ENCODE data around the gene PDCD4. TPM values are rescaled to one million over a fixed set of nuclear protein-coding genes. Genes with fewer than 3 reads are reported as not detected.

PDCD4 gene
- total RNA-seq, 1 experiment from 2014 or later: 20.0 TPM

DNA sequence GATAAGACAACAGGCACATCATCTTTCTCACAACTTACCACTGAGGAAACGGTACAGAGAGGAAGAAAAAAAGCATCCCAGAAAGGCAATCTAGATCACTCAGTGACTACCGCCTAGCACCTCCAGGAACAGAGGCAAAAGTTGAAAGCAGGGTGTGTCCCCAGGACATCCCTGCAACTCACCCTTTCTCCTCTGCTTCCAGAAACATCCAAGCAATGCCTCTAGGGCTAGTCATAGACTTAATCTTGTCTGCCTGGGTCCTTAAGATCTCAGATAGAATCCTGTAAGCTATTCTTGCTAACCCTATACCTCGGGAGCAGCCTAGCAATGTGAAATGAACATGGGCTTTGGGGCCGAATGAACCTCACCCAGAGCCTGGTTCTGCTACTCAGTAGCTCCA is 18.8 kb upstream of the PDCD4 start:
- no peaks in the 10 kb centered on the region for H3K36me3 ChIP-seq
- DNase-seq: no peak
- no peaks in the 10 kb centered on the region for H3K9me3 ChIP-seq
- no peak overlapping the region for H3K4me3 ChIP-seq
- no peaks in the 10 kb centered on the region; the same call in 1 of the 2 replicates for H3K27me3 ChIP-seq

DNA sequence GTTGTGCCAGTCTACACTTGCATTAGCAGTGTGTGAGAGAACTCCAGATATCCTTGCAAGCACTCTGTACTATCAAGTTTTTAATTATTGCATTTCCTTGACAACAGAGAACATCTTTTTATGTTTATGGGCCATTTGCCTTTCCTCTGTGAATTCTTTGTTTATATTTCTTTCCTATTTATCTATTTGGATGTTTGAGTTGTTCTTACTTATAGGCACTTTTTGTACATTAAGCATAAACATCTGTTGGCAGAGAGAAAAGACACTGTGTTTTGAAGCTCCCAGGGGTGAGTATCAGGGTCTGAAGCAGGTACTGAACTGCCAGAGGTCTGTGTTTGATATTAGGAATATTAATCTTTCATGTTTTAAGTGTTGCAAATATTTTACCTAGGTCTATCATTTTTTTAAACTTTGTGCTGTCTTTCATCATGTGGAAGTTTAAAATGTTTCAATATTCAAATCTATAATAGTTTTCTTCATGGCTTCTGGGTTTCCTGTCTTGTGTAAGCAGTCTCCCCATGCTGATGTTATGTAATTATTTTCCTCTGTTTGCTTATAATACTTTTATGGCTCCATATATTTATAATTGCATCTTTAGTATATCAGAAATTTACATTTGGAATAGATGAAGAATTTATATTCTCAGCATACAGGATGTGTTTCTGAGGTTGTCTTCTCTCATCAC is 17.7 kb upstream of the PDCD4 start:
- Histone ChIP-seq H3K27me3 (no peaks in the 10 kb centered on the region; the same call in 1 of the 2 replicates), H3K4me3 (no peak overlapping the region), H3K9me3 (no peaks in the 10 kb centered on the region), H3K36me3 (no peaks in the 10 kb centered on the region)
- DNase-seq: no peak

DNA sequence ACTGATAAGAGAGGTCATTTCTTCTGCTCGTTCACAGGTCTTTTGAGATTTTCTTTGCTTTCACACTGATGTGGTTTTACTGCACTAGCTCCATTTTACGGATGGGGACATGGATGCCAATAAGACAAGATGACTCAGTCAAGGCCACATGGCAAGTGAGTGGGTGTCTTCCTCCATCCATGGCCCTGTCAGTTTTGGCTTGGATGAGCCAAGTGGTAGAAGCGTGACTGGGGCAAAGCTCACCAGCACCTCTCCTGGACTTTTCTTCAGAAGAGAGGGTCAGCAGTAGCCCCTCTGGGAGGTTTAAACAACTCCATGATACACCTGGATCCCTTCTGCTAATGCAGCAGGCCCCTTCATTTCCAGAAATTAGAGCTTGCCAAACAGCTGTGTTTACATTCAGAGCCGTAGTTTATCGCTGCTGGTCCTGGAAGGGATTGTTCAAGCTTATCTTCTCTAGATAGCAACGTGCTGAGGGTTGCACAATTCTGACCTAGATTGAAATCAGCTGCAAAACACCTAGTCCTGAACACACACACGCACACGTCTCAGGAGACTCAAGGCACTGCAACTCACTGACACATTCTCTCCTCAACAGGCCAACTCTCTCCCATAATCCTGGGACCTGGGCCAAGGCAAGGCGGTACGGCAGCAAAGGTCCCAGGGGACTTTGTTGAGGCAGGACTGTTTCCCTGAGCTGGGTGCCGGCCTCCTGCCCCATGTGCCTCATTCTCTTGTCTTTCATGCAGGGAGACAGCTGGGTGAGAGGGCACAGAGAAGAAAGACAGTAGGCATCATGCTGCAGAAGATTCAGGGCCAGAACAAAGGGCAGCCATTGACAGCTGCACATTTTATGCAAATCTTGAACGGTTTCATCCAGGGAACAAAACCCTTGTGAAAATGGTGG is 14.2 kb upstream of the PDCD4 start:
- no peaks in the 10 kb centered on the region; the same call in 1 of the 2 replicates for H3K27me3 ChIP-seq
- DNase-seq: no peak
- H3K9me3 ChIP-seq: no peaks in the 10 kb centered on the region
- no peak overlapping the region for H3K4me3 ChIP-seq
- H3K36me3 ChIP-seq: no peaks in the 10 kb centered on the region

DNA sequence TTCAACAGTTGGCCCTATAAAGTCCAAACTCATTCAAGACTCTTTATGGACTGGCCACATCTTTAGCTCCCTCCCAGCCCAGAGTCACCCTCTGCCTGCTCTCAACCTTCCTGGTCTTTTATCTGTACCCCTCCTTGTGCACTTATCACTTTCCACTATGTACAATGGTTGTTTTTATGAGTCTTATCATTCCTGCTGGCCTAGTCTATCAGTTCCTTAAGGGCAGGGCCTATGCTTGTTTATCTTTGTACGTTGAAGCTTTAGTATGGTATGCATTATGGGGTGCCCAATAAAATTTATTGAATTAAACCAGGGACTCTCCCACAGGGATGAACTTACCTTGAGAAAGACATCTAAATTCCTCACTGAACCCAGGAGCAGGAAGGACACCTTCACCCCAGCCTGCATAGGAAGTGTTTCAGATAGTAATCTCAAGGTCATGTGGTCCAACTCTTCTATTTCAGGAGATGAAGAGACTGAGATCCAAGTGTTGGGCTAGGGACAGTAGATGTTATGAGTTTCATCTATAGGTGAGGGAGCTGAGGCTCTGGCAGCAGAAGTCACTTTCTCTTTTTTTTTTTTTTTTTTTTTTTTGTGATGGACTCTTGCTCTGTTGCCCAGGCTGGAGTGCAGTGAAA is 13.3 kb upstream of the PDCD4 start:
- Histone ChIP-seq H3K4me3 (no peak overlapping the region), H3K36me3 (no peaks in the 10 kb centered on the region), H3K9me3 (no peaks in the 10 kb centered on the region), H3K27me3 (no peaks in the 10 kb centered on the region; the same call in 1 of the 2 replicates)
- DNase-seq: no peak

DNA sequence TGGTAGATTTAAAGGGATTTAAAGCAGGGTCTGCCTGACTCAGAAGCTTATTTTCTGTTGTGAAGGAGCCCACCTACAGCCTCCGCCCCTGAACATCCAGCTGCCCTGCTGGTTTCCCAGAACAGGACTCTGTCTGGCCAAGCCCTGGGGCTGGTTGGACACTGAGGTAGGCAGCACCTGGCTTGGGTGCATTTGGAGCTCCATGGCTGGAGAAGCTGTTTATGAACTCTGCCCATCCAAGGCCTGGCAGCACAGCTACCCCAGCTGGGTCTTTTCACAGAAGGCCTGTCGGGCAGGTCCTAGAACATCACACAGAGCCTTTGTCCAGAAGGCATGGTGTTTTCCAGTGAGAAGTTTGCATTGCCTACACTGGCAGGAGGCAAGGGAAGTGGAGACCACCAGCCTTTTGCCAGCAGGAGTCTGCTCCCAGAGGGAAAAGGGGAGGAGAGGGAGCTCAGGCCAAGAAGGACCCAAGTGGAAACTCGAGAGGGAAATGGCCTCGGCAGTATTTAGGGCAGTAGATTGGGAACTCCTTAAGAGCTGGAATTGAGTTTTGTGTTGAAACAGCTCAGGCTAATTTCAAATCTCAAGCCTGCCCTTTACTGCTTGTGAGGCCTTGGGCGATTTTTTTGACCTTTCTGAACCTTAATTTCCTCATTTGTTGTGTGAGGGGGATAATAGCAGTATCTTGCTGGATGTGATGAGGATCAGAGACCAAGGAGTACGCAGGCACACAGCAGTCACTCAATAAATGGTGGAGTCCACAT is 12.3 kb upstream of the PDCD4 start:
- Histone ChIP-seq H3K9me3 (no peaks in the 10 kb centered on the region), H3K4me3 (no peak overlapping the region), H3K36me3 (no peaks in the 10 kb centered on the region), H3K27me3 (no peaks in the 10 kb centered on the region)
- DNase-seq: no peak

DNA sequence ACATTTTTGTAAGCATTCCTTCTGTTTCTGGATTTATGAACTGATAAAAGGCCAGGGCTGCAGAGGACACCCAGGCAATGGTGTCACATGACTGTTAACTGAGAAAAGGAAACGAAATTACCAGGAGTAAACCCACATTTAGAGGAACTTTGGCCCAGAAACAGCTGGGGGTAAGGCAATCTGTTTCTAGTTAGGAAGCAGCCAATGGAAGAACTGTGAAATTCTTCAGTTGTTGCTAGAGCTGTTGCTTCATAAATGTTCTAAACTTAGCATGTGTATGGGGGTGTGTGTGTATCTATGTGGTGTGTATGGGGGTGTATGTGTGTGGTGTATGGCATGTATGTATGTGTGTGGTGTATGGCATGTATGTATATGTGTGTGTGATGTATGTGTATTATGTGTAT is 11.8 kb upstream of the PDCD4 start:
- no peaks in the 10 kb centered on the region for H3K27me3 ChIP-seq
- no peaks in the 10 kb centered on the region for H3K36me3 ChIP-seq
- no peaks in the 10 kb centered on the region for H3K9me3 ChIP-seq
- no peak overlapping the region for H3K4me3 ChIP-seq
- DNase-seq: no peak

DNA sequence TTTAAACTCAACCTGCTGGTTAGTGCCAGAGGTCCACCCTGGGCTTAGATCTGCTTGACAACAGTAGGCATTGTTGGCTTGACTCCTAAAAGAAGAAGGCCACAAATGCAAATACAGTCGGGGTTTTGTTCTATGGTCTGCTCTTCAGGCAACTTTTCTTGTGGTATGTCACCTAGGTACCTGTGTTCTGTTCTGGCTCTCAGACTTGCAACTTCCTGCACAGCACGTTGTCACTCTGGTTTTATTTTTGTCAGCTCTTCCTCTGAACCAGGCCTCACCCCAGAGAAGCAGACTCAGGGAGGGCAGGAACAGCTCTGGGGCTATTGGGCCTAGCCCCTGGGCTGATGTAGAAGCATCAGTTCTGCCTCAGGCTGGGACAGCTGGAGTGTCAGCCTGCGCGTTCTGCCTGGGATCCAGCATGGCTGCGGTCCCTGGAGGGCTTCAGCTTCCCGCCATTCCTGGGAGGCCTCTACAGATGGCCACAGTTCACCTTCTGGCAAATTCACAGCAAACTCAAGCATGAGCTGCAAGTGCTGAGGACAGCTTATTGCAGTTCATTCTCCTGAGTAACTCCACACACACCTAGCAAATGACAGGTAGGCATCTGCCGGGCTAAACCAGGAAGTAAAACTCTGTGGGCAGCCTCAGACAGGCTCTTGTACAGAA is 11.0 kb upstream of the PDCD4 start:
- Histone ChIP-seq H3K4me3 (no peak overlapping the region), H3K9me3 (no peaks in the 10 kb centered on the region), H3K27me3 (no peaks in the 10 kb centered on the region), H3K36me3 (no peaks in the 10 kb centered on the region)
- no peak for DNase-seq

DNA sequence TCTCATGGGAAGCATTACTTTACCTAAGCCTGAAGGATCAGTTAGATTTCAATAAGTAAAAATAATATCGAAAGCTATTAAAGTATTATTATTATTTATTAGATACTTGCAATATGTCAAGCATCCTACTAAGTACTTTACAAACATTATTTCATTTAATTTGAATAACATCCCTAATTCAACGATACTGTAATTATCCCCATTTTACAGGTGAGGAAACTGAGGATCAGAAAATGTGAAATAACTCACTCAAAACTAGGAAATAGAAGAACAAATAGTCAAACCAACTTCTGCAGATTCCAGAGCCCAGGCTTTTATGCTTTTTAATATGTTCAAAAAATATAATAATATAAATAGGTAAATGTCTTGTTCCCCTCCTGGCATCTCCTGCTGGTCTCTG is 10.3 kb upstream of the PDCD4 start:
- no peak for DNase-seq
- H3K9me3 ChIP-seq: no peaks in the 10 kb centered on the region

DNA sequence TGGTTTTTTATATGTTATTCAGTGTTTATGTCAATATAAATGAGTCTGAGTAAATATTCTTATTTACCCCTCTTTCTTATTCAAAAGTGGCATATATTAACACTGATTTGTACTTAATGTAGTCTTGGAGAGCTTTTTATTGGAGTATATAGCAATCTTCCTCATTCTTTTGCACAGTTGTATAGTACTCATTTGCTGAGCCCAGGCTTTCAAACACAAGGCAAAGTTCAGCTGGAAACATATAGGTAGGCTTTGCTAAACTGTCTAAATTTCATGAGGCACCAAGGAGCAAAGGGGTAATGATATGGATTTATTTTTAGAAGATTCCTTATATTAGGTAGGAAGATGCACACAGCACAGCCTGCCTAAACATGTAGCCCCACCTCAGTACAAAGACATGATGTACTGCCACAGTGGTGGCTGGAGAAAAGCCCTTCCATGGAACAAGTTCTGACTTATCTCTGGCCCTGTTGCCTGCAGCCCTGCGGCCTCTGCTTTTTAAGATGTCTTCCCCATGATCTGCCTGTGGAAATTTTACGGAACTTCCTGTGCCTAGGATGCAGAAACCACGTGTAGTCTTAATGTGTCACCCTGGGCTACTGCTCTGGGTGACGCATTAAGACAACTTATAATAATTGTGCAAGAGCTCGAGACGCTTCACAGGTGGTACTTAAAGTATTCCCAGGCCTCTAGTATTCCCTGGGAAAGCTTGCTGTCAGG is 9.6 kb upstream of the PDCD4 start:
- no peaks in the 10 kb centered on the region for H3K36me3 ChIP-seq
- H3K4me3 ChIP-seq: no peak overlapping the region
- no peaks in the 10 kb centered on the region for H3K27me3 ChIP-seq
- DNase-seq: no peak
- no peaks in the 10 kb centered on the region for H3K9me3 ChIP-seq

More for the DNA sequence above, 10.3 kb upstream of the PDCD4 start:
- Histone ChIP-seq H3K27me3 (no peaks in the 10 kb centered on the region), H3K4me3 (no peak overlapping the region), H3K36me3 (no peaks in the 10 kb centered on the region)

DNA sequence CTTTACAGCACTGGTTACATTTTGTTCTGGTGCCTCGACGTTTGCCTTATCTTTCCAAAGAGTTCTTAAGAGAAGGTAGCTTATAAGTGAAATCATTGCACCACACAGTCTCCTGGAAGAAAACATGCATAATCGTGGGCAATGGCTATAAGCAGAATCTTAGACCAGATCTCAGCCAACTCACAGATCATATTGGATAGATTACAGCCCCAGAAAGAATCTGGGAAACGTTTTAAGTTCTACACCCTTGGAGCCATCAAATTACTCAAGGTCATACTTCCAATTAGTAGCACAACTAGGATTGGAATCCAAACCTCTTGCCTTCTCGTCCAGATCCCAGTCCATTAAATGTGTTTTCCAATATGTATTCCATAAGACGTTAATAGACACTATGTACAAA is 8.8 kb upstream of the PDCD4 start:
- no peak for DNase-seq
- Histone ChIP-seq H3K36me3 (no peaks in the 10 kb centered on the region), H3K27me3 (no peaks in the 10 kb centered on the region), H3K4me3 (no peak overlapping the region), H3K9me3 (no peaks in the 10 kb centered on the region)

DNA sequence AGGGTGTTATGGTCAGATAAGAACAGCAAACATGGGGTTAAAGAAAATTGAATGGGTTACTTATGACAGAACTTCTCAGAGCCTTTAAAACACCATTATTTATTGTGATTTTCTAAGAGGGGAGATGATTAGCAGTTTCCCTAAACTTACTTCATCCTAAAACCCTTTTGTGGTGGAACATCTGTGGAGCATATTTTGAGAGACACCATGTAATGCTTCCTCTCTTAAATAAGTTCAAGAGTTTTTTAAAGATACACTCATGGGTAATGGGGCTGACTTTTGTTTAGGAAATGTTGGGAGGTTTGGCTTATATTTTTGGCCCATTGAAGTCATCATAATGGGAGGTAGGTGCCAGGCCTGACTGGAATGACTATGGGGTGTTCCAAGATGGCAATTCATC is 8.4 kb upstream of the PDCD4 start:
- DNase-seq: no peak
- Histone ChIP-seq H3K4me3 (no peak overlapping the region), H3K9me3 (no peaks in the 10 kb centered on the region), H3K27me3 (no peaks in the 10 kb centered on the region), H3K36me3 (no peaks in the 10 kb centered on the region)

DNA sequence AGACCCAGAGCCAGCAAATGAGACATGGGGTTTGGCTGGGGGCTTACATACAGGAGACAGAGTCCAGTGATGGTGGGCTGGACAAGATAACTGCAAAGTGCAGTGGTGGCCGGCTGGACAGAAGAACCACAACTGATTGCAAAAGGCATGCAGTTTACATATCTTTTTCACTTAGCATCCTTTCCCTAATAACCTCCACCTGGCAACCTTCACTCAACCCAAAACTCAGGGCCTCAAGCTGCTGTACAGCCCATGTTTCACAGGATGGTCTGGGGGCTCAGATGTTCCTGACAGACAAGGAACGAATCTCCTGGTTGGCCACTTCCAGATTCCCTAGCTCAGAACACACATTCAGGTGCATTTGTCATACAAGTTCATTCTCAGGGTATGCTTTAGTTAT is 7.8 kb upstream of the PDCD4 start:
- no peak for DNase-seq
- Histone ChIP-seq H3K27me3 (no peaks in the 10 kb centered on the region), H3K4me3 (no peak overlapping the region), H3K36me3 (no peaks in the 10 kb centered on the region), H3K9me3 (no peaks in the 10 kb centered on the region)

DNA sequence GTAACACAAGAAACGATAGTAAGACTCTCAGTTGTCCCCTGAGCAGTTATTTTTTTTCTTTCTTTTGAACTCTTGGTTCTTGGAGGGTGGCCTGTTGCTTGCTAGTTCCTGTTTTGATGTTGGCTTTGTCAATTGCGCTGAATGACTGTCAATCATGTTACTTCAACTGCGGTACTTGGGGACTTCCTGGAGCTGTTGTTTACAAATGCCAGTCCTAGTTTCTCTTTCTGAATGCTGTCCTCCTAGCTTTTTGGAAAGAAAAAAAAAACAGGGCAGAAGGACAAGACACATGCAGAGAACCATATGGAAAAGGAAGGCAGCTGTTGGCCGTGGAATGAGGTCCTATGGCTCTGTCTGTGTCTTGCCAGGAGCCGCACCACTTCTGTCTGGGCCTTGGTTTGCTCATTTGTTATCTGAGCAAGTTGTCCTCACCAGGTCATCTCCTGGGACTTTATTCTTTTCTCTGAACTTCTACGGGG is 7.0 kb upstream of the PDCD4 start:
- no peaks in the 10 kb centered on the region for H3K36me3 ChIP-seq
- no peaks in the 10 kb centered on the region for H3K9me3 ChIP-seq
- H3K4me3 ChIP-seq: no peak overlapping the region
- H3K27me3 ChIP-seq: no peaks in the 10 kb centered on the region
- no peak for DNase-seq

DNA sequence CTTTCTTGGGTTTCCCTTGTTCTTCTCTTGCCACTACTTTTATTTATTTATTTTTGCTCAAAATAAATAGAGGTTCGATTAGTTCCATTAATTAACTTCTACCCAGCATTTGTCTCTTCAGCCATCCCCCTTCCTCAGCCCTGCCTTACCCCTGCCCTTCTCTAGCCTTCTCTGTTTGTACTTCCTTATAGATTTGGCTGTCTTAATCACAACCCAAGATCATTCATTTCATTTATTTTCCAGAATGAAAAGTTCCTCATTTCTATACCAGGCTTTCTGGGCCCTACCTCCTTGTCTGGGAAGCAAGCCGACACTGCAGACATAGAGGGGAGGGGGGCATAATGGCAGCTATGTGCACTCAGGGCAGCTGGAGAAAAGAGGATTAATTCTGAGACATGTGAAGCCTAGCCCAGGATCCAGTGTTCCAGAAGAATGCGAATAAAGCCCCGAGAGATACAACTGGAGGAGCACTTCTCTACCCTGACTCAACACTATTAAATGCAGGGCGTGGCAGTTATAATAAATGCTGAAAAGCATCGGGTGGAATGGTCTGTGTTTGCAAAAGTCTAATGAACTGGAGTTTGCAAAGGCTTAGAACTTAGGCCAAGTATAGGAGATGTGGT is 6.4 kb upstream of the PDCD4 start:
- Histone ChIP-seq H3K4me3 (no peak overlapping the region), H3K36me3 (no peaks in the 10 kb centered on the region), H3K27me3 (no peaks in the 10 kb centered on the region), H3K9me3 (no peaks in the 10 kb centered on the region)
- DNase-seq: peak; percentile 66

DNA sequence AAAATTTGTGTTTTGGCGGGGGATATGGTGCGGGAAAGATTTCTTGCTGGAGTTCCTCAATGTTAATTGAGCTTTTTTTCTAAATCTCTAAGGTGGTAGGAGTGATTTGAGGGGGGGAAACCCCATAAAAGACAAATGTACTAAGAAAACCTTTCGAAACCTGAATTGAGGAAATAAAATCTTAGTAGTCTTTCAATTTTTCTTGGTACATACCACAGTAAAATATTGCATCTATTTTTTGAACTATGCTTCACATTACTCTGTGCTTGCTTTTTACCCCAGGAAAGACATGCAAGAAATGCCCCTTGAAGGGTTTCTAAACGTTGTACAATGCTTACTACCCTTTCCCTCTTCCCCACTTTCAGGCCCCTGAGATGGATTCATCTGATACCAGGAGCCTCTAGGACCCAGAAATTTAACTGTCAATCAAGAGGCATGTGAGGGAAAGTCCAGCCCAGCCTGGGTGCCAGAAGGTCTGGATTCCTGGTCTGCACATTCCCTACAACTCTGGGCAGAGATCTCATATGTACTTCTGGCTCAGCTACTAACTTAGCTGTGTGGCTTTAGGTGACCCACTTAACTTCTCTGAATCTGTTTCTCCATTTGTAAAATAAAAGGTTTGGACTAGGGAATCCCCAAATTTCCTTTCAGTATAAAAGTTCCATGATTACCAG is 5.8 kb upstream of the PDCD4 start:
- Histone ChIP-seq H3K36me3 (no peaks in the 10 kb centered on the region), H3K27me3 (no peaks in the 10 kb centered on the region), H3K9me3 (no peaks in the 10 kb centered on the region), H3K4me3 (no peak overlapping the region)
- DNase-seq: peak; percentile 38
